Measurements from ENCODE around the gene LRRN2. TPM values are rescaled to one million over a fixed set of nuclear protein-coding genes. Genes with fewer than 3 reads are reported as not detected.

LRRN2 gene
- total RNA-seq, 1 experiment from 2014 or later = 4.6 TPM

- BruUV-seq (replicated peaks) = no TSS peak
- CTCF ChIA-PET = interaction anchor here (0.6 to 1.0 kb wide), 2 partner anchors 21 to 73 kb away, joined by 3 to 4 read pairs; partner anchors contain the start of gene MDM4
- H2AFZ ChIP-seq = no peak overlapping the region
Observed at GRCh38 chr1:204589409-204590038, 96.0 kb downstream of the LRRN2 start.

GRCh38 chr1:204588826-204589225 is 96.7 kb downstream of the LRRN2 start:
- intact Hi-C loops (cut with micrococcal nuclease; ENCODE audit: unreplicated experiment) = loop anchor here (5.0 kb wide), 2 partner anchors 33 to 58 kb away; no protein-coding TSS in a partner anchor
- no peak overlapping the region for H3K27ac ChIP-seq
- DNase-seq = peak; percentile 60 to 73
- no peaks in the 10 kb centered on the region for H3K9me3 ChIP-seq (ENCODE audit: insufficient read depth, low read depth)
- TF ChIP-seq CTCF (conservative IDR thresholded peaks at IDR 0.05) (no peak), EZH2 (IDR thresholded peaks at IDR 0.05; ENCODE audit: low read depth) (no peak)
- peak overlapping the region; percentile 10 for H3K4me2 ChIP-seq
- ChIA-PET POLR2A (ENCODE audit: unreplicated experiment) (interaction anchor here (0.6 to 0.7 kb wide), 2 partner anchors 211 to 320 kb away, joined by 3 to 4 read pairs; no protein-coding TSS in a partner anchor), CTCF (interaction anchor here (0.6 to 1.3 kb wide), 8 partner anchors 13 to 508 kb away, joined by 3 to 16 read pairs (median 8); partner anchors contain the start of gene MDM4)
- no peak overlapping the region for H3K4me3 ChIP-seq
- BruUV-seq (replicated peaks) = no TSS peak
- H3K4me1 ChIP-seq (replicated peaks; ENCODE audit: insufficient read depth) = peaks cover 34% of the 10 kb centered on the region
- no peaks in the 10 kb centered on the region; the same call in 1 of the 2 replicates for H4K20me1 ChIP-seq (ENCODE audit: insufficient read depth)
- no peaks in the 10 kb centered on the region for H3K36me3 ChIP-seq (ENCODE audit: low read depth)
- no peak overlapping the region for H2AFZ ChIP-seq
- H3K79me2 ChIP-seq (ENCODE audit: low read depth) = no peaks in the 10 kb centered on the region
- no peaks in the 10 kb centered on the region for H3K9me2 ChIP-seq (ENCODE audit: insufficient read depth)
- H3K27me3 ChIP-seq (ENCODE audit: insufficient read depth, low read depth) = no peaks in the 10 kb centered on the region
- peaks cover 19% of the 10 kb centered on the region for H3F3A ChIP-seq (ENCODE audit: insufficient read depth, low read depth)

More at GRCh38 chr1:204589409-204590038, 96.0 kb downstream of the LRRN2 start:
- Histone ChIP-seq H3F3A (ENCODE audit: insufficient read depth, low read depth) (peaks cover 13% of the 10 kb centered on the region), H3K79me2 (ENCODE audit: low read depth) (no peaks in the 10 kb centered on the region), H3K9me3 (ENCODE audit: insufficient read depth, low read depth) (no peaks in the 10 kb centered on the region), H3K27ac (no peak overlapping the region), H4K20me1 (ENCODE audit: insufficient read depth) (no peaks in the 10 kb centered on the region; the same call in 1 of the 2 replicates), H3K4me2 (peak overlapping the region; percentile 10; the same call in 1 of the 2 replicates), H3K27me3 (ENCODE audit: insufficient read depth, low read depth) (no peaks in the 10 kb centered on the region), H3K4me3 (no peak overlapping the region), H3K9me2 (ENCODE audit: insufficient read depth) (no peaks in the 10 kb centered on the region), H3K36me3 (ENCODE audit: low read depth) (no peaks in the 10 kb centered on the region), H3K4me1 (replicated peaks; ENCODE audit: insufficient read depth) (peaks cover 32% of the 10 kb centered on the region)
- POLR2A ChIA-PET (ENCODE audit: unreplicated experiment) = interaction anchor here (0.6 to 0.7 kb wide), 2 partner anchors 212 to 320 kb away, joined by 3 to 4 read pairs; no protein-coding TSS in a partner anchor
- intact Hi-C loops (cut with micrococcal nuclease; ENCODE audit: unreplicated experiment) = loop anchor here (5.0 kb wide), 2 partner anchors 33 to 58 kb away; no protein-coding TSS in a partner anchor
- peak in 1 of 2 experiments; percentile 15 for DNase-seq
- TF ChIP-seq CTCF (conservative IDR thresholded peaks at IDR 0.05) (no peak), EZH2 (IDR thresholded peaks at IDR 0.05; ENCODE audit: low read depth) (no peak)

GRCh38 chr1:204587621-204588020 is 97.9 kb downstream of the LRRN2 start:
- Histone ChIP-seq H3K9me2 (ENCODE audit: insufficient read depth) (no peaks in the 10 kb centered on the region), H3F3A (ENCODE audit: insufficient read depth, low read depth) (peaks cover 21% of the 10 kb centered on the region), H3K36me3 (ENCODE audit: low read depth) (no peaks in the 10 kb centered on the region), H3K27me3 (ENCODE audit: insufficient read depth, low read depth) (no peaks in the 10 kb centered on the region), H3K79me2 (ENCODE audit: low read depth) (no peaks in the 10 kb centered on the region), H2AFZ (no peak overlapping the region), H3K4me1 (replicated peaks; ENCODE audit: insufficient read depth) (peaks cover 36% of the 10 kb centered on the region), H3K4me2 (no peak overlapping the region), H4K20me1 (ENCODE audit: insufficient read depth) (no peaks in the 10 kb centered on the region; the same call in 1 of the 2 replicates), H3K27ac (no peak overlapping the region), H3K9me3 (ENCODE audit: insufficient read depth, low read depth) (no peaks in the 10 kb centered on the region), H3K4me3 (no peak overlapping the region)
- no TSS peak for BruUV-seq (replicated peaks)
- ChIA-PET POLR2A (ENCODE audit: unreplicated experiment) (no interaction called here), CTCF (interaction anchor here (1.3 kb wide), 1 partner anchor 176 kb away, joined by 12 read pairs; no protein-coding TSS in a partner anchor)
- TF ChIP-seq CTCF (conservative IDR thresholded peaks at IDR 0.05) = no peak
- no peak for TF ChIP-seq EZH2 (IDR thresholded peaks at IDR 0.05; ENCODE audit: low read depth)
- intact Hi-C loops (cut with micrococcal nuclease; ENCODE audit: unreplicated experiment) = loop anchor here (5.0 kb wide), 2 partner anchors 35 to 60 kb away; no protein-coding TSS in a partner anchor
- DNase-seq = no peak

All from PC-9 (cell line).